C1 segment of cervical spinal cord (tissue), 14 donors: ENCODE data around the gene TRIM74.
"Not testable (repeated sequence)": the region's sequence is repeated elsewhere in the genome, so short reads cannot be mapped to it uniquely, and the experiment has no call there.

Experiments
- DNase-seq, 14 donors: peaks; one replicate each; lab custom pipeline; 2025; lab: John Stamatoyannopoulos, UW

TRIM74 gene

DNA sequence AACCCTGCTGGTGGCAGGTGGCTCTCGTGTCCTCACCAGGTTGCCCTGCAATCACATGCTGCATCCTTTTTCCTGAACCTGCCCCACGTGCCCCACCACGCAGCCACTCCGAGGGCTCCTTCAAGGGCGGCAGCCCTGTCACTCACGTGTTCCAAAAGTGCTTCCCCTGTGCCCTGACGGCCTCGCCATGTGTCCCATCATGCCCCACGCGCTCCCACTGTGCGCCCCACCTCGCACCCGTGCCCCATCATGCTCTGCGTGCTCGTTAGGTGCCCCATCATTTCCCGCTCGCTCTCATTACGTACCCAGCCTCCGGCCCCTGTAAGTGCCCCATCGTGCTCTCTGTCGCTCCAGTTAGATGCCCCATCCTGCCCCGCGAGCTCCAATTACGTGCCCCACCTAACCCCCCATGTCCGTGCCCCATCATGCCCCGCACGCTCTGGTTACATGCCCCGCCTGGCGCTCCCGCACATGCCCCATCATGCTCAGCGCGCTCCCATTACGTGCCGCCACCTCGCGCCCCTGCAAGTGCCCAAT is at the start of gene TRIM74:
TRIM74 (minus strand) TSS at position 487 of the 537 bp plus-strand sequence. CDS start 3,309 bp downstream, outside the sequence.
- DNase-seq = not testable (repeated sequence)

GRCh38 chr7:73006491-73006890 is 37.2 kb upstream of the TRIM74 start:
- DNase-seq = not testable (repeated sequence)

GRCh38 chr7:73005693-73006447 is 36.6 kb upstream of the TRIM74 start:
- DNase-seq = not testable (repeated sequence)

DNA sequence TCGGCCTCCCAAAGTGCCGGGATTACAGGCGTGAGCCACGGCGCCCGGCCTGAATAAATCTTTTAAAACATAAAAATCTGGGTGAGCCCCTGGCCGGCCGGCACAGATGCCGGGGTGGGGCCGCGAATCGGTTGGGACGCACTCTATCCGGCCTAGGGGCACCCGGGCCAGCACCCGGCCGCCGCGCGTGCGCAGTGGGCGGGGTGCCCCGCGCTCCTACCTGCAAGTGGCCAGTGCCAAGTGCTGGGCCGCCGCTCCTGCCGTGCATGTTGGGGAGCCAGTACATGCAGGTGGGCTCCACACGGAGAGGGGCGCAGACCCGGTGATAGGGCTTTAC is 36.1 kb upstream of the TRIM74 start:
- DNase-seq = not testable (repeated sequence)

DNA sequence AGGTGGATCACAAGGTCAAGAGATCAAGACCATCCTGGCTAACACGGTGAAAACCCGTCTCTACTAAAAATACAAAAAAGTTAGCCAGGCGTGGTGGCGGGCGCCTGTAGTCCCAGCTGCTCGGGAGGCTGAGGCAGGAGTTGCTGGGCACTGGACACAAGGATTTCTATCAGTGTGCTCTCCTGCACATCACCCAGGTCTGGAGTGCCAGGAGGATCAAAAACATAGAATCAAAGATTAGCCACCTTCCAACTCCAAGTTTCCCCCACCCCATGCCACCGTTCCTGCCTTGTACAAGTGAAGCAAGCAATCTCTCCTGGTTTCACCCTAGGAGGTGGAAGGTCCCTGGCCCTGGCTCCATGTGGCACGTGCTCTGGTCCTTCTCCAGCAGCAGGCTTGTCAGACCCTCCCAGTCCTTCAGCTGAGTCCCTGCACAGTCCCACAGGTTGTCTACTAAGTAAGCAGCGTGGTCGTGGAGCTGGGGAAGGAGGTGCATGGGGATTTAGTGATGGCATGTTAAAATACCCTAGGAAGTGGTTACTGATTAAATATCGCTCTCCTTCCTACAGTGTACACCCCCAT is 28.7 kb upstream of the TRIM74 start:
- DNase-seq = not testable (repeated sequence)

GRCh38 chr7:72997447-72997846 is 28.2 kb upstream of the TRIM74 start:
- not testable (repeated sequence) for DNase-seq

- DNase-seq = not testable (repeated sequence)
Measured at GRCh38 chr7:72995484-72995883, 26.2 kb upstream of the TRIM74 start.

DNA sequence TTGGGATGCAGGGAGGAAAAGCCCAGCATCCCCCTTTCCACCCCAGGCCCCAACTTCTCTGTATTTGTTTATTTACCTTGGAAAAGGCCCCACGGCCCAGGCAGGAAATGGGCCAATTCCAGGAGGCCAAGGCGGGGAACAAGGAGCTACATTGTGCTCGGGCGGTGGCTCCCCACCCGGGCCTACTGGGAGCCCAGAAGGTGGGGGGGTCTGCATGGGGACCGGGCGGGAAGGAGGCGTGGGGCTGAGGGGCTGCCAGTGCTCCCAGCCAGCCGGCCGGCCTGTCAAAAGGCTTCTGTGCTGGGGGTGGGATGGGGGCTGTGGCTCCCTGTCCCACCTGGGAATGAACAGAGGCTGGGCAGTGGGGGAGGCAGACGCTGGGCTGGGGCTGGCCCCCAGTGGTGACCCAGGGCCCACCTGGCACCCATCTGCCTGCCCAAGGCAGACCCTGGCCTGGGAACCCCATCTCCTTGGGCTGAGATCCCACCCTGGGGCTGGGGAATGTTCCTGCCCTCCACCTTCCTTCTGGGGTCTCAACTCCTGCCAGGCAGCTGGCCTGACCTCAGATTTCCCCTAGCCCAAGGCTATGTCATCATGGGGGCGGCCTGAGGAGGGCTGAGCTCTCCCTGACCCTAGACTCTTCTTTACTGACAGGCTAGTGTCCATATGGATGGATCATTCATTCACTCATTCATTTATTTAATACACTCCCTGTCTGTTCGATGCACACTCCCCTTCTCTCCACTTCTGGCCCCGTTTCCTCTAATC is 21.1 kb upstream of the TRIM74 start:
- DNase-seq = not testable (repeated sequence)

DNA sequence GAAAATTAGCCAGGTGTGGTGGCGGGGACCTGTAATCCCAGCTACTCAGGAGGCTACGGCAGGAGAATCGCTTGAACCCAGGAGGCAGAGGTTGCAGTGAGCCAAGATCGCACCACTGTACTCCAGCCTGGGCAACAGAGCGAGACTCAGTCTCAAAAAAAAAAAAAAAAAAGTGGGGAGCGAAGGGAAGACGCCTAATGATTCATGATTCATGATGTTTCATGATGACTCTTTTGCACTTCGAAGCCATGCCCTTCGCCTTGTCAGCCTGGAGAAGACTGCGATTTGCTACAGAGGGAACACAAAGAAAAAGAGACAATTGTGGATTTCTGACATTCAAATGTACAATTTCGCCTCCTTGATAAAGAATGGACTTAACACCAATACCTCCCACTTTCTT is 12.8 kb upstream of the TRIM74 start:
- not testable (repeated sequence) for DNase-seq

DNA sequence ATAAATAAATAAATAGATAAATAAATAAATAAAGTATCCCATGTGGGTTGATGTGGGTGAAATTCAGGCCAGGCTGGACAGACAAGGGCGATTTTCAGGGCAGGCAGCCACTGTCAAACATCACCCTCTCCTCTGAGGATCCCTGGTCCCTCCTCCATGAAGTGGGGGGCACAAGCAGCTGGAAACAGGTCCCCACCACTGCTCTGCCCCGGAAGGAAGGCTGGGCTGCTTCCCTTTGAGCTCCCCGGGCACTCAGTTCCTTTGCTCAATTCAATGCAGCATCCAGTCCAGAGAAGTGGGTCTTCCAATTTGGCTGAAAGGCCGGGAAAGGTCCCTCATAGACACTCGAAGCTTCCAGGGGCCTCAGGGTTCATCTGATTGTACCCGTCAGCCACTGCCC is 11.1 kb upstream of the TRIM74 start:
- not testable (repeated sequence) for DNase-seq

- not testable (repeated sequence) for DNase-seq
Measured at GRCh38 chr7:72976434-72976833, 7.2 kb upstream of the TRIM74 start.

- not testable (repeated sequence) for DNase-seq
Measured at GRCh38 chr7:72975656-72976286, 6.5 kb upstream of the TRIM74 start.

DNA sequence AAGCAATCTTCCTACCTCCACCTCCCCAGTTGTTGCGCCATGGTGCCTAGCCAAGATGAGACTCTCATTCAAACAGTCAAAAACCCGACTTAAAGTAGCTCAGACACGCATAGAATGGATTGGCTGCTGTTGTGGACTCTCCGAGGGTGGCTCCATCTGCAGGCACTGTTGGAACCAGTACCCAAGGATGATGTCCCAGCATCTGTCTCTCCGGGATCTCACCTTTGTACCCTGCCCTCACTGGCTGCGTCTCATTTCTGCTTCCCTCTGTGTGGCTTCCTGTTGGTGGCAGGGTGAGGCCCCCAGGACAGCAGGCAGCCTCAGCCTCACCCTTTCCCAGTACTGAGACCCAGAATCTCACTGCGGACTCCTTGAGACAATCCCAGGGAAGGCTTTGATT is 5.5 kb upstream of the TRIM74 start:
- DNase-seq = not testable (repeated sequence)

GRCh38 chr7:72971505-72971904 is 2.2 kb upstream of the TRIM74 start:
- not testable (repeated sequence) for DNase-seq

- not testable (repeated sequence) for DNase-seq
Measured at GRCh38 chr7:72969688-72970087, 422 bp upstream of the TRIM74 start.

DNA sequence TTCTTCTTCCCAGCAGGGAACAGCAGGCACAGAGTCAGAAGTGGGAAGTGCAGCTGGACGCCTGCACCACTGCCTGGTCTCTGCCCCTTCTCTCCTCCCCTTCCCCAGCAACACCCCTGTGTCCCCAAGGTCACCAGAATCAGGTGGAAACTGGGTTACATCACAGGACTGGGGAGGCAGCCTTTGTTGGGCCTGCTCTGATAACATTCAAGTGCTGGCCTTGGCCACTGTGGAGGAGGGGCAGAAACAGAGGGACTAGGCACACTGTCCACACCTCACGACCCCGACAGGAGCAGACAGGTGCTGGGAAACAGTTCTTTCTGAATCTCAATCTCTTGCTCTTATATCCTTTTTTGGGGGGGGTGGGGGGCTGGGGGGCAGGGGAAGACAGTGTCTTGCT is 2.4 kb downstream of the TRIM74 start:
- DNase-seq = not testable (repeated sequence)

- not testable (repeated sequence) for DNase-seq
Measured at GRCh38 chr7:72965186-72965975, 3.9 kb downstream of the TRIM74 start.

- DNase-seq = not testable (repeated sequence)
Measured at GRCh38 chr7:72963056-72963455, 6.2 kb downstream of the TRIM74 start.

DNA sequence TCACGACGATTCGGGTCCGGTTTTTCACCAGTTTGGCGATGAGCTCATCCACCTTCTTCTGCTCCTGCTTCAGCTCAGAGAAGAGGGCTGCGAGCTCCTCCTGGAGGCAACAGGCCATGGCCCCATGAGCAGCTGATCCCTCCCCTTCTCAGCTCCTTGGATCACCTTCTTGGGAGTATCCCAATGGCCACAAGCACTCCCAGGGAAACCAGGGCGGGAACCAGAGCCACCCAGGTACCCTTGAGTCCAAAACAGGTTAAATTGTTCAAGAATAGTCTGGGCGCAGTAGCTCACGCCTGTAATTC is 8.0 kb downstream of the TRIM74 start:
- DNase-seq = not testable (repeated sequence)

- not testable (repeated sequence) for DNase-seq
Measured at GRCh38 chr7:72960626-72961345, 8.5 kb downstream of the TRIM74 start.
